AG04449 (cell line): Measurements from ENCODE around the gene DNAH5.

ENCODE experiments used
- CTCF ChIA-PET: fragments of 350-600 bp; formaldehyde crosslinking; extraction: SDS; loops from one replicate; lab custom pipeline; 2021; ENCODE audit warnings: antibody characterized with exemption; lab: Yijun Ruan, JAX
- POLR2A ChIA-PET: fragments of 400-600, 350-600 bp; formaldehyde crosslinking; extraction: SDS; loops from one replicate; lab custom pipeline; 2020; ENCODE audit warnings: antibody characterized with exemption, inconsistent platforms; lab: Yijun Ruan, JAX
- DNase-seq: peaks from one replicate; pipeline ENCODE4 v3.0.0-alpha.2; 2010; ENCODE audit warnings: low read depth, low spot score
- H3K4me3 ChIP-seq: 2 replicates; pipeline ENCODE4 v1.5.1; 2011; ENCODE audit warnings: low read depth, mild to moderate bottlenecking, control low read depth, low read length
- TF ChIP-seq, protein P1 (sequence below): IDR thresholded peaks from one replicate; pipeline ENCODE4 v1.5.1; 2011; ENCODE audit warnings: mild to moderate bottlenecking, moderate library complexity, low read length, control low read depth, inconsistent platforms; ENCODE audit not compliant: insufficient read depth; ENCODE audit errors: missing control alignments

DNAH5 gene

DNA sequence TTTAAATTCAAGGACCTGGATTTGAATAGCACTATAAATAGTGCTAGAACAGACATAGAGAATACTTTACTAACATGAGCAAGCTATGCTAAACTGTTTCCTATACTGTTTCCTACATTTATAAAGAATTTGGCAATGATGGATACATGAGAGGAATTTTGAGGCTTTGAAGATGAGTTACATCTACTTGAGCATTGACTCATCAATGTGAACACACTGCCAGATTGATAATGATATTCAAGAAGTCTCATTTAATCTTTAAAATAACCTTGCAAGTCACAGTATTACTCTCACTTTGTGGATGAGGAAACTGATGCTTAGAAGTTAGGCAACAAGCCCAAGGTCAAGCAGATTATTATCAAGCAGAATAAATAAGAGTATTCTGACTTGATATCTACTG is 281.9 kb downstream of the DNAH5 start:
- DNase-seq: no peak
- ChIA-PET CTCF (no interaction called here), POLR2A (no interaction called here)
- TF ChIP-seq, protein P1, sequence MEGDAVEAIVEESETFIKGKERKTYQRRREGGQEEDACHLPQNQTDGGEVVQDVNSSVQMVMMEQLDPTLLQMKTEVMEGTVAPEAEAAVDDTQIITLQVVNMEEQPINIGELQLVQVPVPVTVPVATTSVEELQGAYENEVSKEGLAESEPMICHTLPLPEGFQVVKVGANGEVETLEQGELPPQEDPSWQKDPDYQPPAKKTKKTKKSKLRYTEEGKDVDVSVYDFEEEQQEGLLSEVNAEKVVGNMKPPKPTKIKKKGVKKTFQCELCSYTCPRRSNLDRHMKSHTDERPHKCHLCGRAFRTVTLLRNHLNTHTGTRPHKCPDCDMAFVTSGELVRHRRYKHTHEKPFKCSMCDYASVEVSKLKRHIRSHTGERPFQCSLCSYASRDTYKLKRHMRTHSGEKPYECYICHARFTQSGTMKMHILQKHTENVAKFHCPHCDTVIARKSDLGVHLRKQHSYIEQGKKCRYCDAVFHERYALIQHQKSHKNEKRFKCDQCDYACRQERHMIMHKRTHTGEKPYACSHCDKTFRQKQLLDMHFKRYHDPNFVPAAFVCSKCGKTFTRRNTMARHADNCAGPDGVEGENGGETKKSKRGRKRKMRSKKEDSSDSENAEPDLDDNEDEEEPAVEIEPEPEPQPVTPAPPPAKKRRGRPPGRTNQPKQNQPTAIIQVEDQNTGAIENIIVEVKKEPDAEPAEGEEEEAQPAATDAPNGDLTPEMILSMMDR: no peak
- no peak overlapping the region for H3K4me3 ChIP-seq

DNA sequence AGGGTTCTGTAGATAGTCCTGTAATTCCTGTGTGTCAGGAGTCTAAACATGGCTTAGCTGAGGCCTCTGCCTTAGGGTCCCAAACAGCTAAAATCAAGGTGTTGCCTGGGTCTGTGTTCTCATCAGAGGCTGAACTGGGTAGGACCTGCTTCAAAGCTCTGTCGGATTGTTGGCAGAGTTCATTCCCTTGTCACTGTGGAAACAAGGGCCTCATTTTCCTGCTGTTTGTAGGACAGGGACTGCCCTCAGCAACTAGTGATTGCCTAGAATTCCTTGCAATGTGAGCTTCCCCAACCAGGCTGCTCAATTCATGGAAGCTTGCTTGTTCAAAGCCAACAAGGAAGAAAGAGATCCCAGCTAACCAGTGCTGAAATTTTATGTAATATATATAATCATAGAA is 283.2 kb downstream of the DNAH5 start:
- CTCF ChIA-PET: interaction anchor here (1.8 to 2.0 kb wide), 2 partner anchors 23 to 185 kb away, joined by 4 to 5 read pairs; no protein-coding TSS in a partner anchor

DNA sequence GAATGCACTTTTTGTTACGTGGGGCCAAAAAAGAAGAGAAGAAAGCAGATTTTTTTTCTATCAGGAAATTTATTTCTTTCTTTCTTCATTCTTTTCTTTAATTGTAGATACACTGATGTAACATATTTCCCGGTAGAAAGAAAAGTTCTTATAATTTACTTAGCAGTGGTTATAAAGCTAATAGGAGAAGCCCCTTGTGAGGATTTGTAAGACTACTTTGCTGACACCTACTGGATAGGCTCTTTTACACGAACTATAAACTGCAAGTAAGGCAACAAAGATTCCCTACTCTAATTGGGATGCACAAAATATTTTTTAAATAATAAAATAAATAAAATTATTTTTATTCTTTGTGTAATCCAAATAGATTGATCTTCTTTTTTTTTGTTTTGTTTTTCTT is 284.4 kb downstream of the DNAH5 start:
- ChIA-PET POLR2A (no interaction called here), CTCF (interaction anchor here (0.8 to 2.0 kb wide), 4 partner anchors 9 to 184 kb away, joined by 3 to 5 read pairs (median 4); no protein-coding TSS in a partner anchor)
- H3K4me3 ChIP-seq: no peak overlapping the region
- no peak for DNase-seq
- TF ChIP-seq, protein P1: no peak

More for the DNA sequence above, 283.2 kb downstream of the DNAH5 start:
- POLR2A ChIA-PET: no interaction called here
- TF ChIP-seq, protein P1: no peak
- DNase-seq: no peak
- no peak overlapping the region for H3K4me3 ChIP-seq

DNA sequence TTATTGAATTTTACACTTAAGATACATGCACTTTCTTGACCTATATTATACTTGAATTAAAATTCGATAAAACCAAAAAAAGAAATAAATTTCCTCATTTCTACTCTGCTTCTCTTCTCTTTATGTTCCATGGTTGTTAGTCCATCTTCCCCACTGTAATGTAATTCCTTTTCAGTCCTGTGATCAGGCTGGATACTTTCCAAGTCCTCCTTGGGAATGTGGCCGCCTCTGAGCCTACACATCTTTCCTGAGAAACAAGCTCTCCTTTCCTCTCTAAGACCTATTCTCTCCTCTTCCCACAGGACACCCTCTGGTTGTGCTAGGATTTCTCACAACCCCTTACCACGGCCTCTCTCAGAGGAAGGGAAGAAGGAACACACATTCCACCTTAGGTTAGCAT is 285.1 kb downstream of the DNAH5 start:
- no peak for DNase-seq
- H3K4me3 ChIP-seq: no peak overlapping the region
- TF ChIP-seq, protein P1: no peak
- ChIA-PET CTCF (interaction anchor here (1.2 kb wide), 1 partner anchor 66 kb away, joined by 3 read pairs; no protein-coding TSS in a partner anchor), POLR2A (no interaction called here)

DNA sequence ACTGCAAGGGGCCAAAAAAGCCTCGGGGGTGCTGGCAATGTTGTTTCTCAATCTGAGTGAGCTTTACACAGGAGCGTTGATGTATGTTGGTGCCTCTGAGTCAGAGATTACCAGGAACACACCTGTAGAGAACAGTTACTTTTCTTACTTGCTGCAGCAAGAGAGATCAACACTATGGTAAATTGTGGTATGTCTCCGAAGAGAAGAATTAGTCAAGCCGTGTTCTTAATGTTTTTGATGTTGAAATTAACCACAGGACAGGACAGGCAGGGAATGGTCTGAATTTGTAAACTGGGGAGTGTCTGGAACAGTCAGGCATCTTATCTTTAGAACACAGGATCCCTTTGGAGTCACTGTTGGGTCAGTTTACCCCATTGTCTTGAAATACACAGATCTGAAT is 285.7 kb downstream of the DNAH5 start:
- CTCF ChIA-PET: no interaction called here
- POLR2A ChIA-PET: no interaction called here
- no peak for DNase-seq

DNA sequence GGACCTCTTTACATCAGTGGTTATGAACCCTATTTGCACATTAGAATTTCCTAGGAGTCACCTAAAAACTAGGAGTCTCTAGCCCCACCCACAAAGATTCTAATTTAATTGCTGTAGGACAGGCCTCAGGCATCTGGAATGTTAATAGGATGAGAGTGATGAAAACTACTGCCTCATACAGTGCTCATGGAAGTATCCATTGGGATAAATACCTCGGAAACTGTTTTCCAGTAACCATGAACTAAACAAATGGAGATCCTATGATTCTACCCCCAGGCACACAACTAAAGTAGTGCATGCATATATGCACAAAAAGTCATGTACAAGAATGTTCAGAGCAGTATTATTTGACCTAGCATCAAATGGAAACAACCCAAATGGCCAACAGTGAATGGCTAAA is 286.3 kb downstream of the DNAH5 start:
- ChIA-PET POLR2A (no interaction called here), CTCF (no interaction called here)
- H3K4me3 ChIP-seq: no peak overlapping the region
- TF ChIP-seq, protein P1: no peak
- no peak for DNase-seq

More for the DNA sequence above, 285.7 kb downstream of the DNAH5 start:
- TF ChIP-seq, protein P1: no peak
- H3K4me3 ChIP-seq: no peak overlapping the region
